Subcutaneous abdominal adipose tissue (tissue), 5 donors: Measurements from ENCODE around the gene CDH22.

ENCODE experiments used
- H3K27ac ChIP-seq: one replicate; pipeline ENCODE4 v1.7.0; 2013; ENCODE audit warnings: low read depth, mild to moderate bottlenecking, inconsistent platforms, low read length, moderate library complexity
- H3K27me3 ChIP-seq, 5 donors: one replicate each; pipeline ENCODE4 v1.7.0; 2013; ENCODE audit warnings: low read length in 5 of 5, inconsistent platforms in 1 of 5; ENCODE audit not compliant: control insufficient read depth in 5 of 5, insufficient read depth in 4 of 5
- H3K36me3 ChIP-seq, 5 donors: one replicate each; pipeline ENCODE4 v1.7.0; 2013; ENCODE audit warnings: low read length in 5 of 5; ENCODE audit not compliant: control insufficient read depth in 5 of 5, insufficient read depth in 5 of 5
- H3K4me1 ChIP-seq, 5 donors: one replicate each; pipeline ENCODE4 v1.7.0; 2013; ENCODE audit warnings: low read length in 5 of 5, mild to moderate bottlenecking in 3 of 5, moderate library complexity in 1 of 5; ENCODE audit not compliant: control insufficient read depth in 5 of 5, insufficient read depth in 5 of 5
- H3K4me3 ChIP-seq, 5 donors: one replicate each; pipeline ENCODE4 v1.7.0; 2013; ENCODE audit warnings: low read length in 5 of 5, low read depth in 1 of 5
- H3K9ac ChIP-seq, 5 donors: one replicate each; pipeline ENCODE4 v1.7.0; 2013; ENCODE audit warnings: low read length in 5 of 5, mild to moderate bottlenecking in 4 of 5, moderate library complexity in 3 of 5
- H3K9me3 ChIP-seq, 5 donors: one replicate each; pipeline ENCODE4 v1.7.0; 2013; ENCODE audit warnings: low read length in 5 of 5; ENCODE audit not compliant: control insufficient read depth in 5 of 5
- donor health status: healthy.
- donor health status: healthy.
- donor health status: healthy.
- donor health status: healthy.
- donor health status: healthy.

CDH22 gene

DNA sequence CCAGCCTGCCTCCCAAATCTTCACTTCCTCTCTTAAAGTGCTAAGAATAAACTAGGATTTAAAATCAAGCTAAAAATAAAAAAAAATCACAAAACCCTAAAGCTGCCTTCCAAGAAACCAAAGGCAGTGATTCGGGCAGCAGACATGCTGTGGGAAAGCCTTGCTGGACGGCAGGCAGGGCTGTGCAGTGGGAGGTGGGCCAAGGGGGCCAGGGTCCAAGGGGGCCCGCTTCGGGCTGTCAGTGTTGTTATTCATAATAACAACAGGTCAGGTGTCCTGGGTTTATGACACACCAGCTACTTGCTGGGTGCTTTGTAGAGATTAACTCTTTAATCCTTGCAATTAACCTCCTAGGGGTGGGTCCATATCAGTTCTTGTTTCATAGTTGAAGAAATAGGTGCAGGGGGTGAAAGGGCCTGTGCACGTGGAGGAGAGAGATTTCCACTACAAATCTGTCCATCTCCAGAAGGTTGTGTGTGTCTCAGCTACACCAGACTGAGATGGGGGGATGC is 149.8 kb downstream of the CDH22 start:
- no peak overlapping the region for H3K4me3 ChIP-seq
- H3K27me3 ChIP-seq, result peaks cover 6 to 33% (median 26%) of the 10 kb centered on the region in 5 donors
- no peak overlapping the region for H3K27ac ChIP-seq
- no peaks in the 10 kb centered on the region for H3K4me1 ChIP-seq
- no peaks in the 10 kb centered on the region for H3K9me3 ChIP-seq
- H3K9ac ChIP-seq, result no peak overlapping the region
- H3K36me3 ChIP-seq, result no peaks in the 10 kb centered on the region

DNA sequence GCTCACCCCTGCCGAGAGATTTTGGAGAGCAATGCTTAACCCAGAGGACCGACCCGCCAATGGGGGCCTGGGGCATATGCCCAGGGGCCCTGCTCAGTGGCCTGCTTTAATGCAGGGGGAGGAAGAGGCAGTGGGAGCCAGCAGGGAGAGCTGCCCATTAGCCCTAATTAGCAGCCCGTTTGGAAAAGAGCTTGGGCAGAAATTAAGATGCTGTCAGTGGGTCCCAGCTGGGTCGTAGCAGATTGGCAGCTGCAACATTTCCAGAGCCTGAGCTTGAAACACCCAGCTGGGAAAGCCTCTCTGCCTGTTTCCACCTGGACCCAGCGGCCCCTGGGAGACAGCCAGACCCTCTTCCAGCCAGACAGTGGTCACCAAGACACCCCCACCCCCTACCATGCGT is 150.7 kb downstream of the CDH22 start:
- Histone ChIP-seq H3K27ac (no peak overlapping the region), H3K36me3 (no peaks in the 10 kb centered on the region), H3K9me3 (no peaks in the 10 kb centered on the region), H3K9ac (no peak overlapping the region), H3K4me1 (no peaks in the 10 kb centered on the region), H3K27me3 (peaks cover 9 to 34% (median 33%) of the 10 kb centered on the region in 5 donors), H3K4me3 (no peak overlapping the region)

DNA sequence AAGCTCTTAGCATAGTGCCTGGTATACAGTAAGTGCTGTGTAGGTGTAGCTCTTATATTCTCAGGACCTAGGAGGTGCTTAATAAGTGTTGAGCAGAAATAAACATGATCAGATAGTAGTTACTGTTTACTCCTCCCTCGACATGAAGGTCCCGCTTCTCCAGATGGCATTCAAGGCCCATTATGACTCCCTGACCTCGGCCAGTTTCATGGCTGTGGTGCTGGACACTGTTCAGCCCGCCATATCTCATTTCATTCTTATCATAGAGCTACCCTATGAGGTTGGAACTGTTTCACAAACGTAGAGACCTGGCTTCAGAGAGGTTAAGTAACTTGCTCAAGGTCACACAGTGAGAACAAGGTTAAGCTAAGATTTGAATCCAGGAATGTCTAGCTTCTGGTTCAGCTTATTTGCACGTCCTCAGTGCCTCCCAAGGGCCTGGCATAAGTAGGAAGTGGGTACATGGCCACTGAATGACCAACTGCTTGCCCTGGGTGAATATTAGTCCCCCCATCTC is 151.2 kb downstream of the CDH22 start:
- Histone ChIP-seq H3K4me3 (no peak overlapping the region), H3K9ac (no peak overlapping the region), H3K36me3 (no peaks in the 10 kb centered on the region), H3K9me3 (no peaks in the 10 kb centered on the region), H3K4me1 (no peaks in the 10 kb centered on the region), H3K27ac (no peak overlapping the region), H3K27me3 (peaks cover 9 to 34% (median 31%) of the 10 kb centered on the region in 5 donors)

DNA sequence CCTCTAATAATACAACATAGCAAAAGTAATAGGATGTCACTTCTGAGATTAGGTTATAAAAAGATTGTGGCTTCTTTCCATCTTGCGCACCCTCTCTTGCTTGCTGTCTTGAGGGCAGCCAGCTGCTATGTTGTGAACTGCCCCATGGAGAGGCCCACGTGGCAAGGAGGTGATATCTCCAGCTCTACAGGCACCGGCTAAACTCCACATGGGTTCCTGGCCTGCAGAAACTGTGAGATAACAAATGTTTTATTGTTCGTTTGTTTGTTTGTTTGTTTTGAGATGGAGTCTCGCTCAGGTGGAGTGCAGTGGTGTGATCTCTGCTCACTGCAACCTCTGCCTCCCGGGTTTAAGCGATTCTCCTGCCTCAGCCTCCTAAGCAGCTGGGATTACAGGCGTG is 152.2 kb downstream of the CDH22 start:
- no peak overlapping the region for H3K4me3 ChIP-seq
- H3K9me3 ChIP-seq, result no peaks in the 10 kb centered on the region
- H3K27me3 ChIP-seq, result peaks cover 8 to 34% (median 28%) of the 10 kb centered on the region in 5 donors

DNA sequence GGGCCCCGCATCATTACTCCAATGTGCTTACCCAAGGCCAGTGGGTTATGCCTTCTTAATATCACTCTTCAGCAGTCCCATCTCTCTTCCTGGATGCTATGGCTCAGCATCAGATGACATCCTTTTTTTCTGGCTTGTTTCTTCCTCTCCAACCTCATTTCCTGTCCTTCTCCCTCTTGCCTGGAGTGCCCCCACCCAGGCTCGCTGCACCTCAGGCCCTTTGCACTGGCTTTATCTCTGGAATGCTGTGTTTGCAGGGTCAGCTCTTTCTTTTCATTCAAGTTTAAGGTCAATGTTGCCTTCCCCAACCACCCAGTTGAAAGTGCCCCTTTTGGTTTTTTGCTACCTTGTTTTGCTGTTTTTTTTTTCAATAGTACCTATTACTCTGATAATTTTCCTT is 153.5 kb downstream of the CDH22 start:
- no peaks in the 10 kb centered on the region for H3K9me3 ChIP-seq
- no peak overlapping the region for H3K27ac ChIP-seq
- no peaks in the 10 kb centered on the region for H3K36me3 ChIP-seq
- no peak overlapping the region for H3K4me3 ChIP-seq
- H3K4me1 ChIP-seq, result no peaks in the 10 kb centered on the region
- H3K27me3 ChIP-seq, result peaks cover 4 to 33% (median 24%) of the 10 kb centered on the region in 5 donors
- H3K9ac ChIP-seq, result no peak overlapping the region

More for the DNA sequence above, 152.2 kb downstream of the CDH22 start:
- Histone ChIP-seq H3K27ac (no peak overlapping the region), H3K36me3 (no peaks in the 10 kb centered on the region), H3K4me1 (no peaks in the 10 kb centered on the region), H3K9ac (no peak overlapping the region)

DNA sequence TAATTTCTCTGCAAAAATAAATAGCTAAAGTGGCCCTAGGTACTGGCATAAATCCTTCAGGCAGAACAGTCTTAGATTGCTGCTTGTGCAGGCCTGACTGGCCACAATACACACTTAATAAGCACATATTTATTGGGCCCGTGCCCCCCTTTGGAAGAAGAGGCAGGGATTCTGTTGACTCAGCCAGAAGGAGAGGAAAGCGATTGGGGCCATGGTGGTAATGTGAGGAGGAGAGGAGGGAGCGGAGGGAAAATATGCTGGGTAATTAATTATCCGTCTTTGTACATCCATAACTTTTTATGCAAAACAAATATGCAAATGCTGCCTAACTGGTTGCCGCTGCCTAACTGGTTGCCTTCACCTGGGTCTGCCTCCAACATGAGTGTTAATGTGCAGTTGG is 154.0 kb downstream of the CDH22 start:
- Histone ChIP-seq H3K4me3 (no peak overlapping the region), H3K36me3 (no peaks in the 10 kb centered on the region), H3K9ac (no peak overlapping the region), H3K9me3 (no peaks in the 10 kb centered on the region), H3K27ac (no peak overlapping the region), H3K4me1 (no peaks in the 10 kb centered on the region), H3K27me3 (peaks cover 8 to 32% (median 28%) of the 10 kb centered on the region in 5 donors)

DNA sequence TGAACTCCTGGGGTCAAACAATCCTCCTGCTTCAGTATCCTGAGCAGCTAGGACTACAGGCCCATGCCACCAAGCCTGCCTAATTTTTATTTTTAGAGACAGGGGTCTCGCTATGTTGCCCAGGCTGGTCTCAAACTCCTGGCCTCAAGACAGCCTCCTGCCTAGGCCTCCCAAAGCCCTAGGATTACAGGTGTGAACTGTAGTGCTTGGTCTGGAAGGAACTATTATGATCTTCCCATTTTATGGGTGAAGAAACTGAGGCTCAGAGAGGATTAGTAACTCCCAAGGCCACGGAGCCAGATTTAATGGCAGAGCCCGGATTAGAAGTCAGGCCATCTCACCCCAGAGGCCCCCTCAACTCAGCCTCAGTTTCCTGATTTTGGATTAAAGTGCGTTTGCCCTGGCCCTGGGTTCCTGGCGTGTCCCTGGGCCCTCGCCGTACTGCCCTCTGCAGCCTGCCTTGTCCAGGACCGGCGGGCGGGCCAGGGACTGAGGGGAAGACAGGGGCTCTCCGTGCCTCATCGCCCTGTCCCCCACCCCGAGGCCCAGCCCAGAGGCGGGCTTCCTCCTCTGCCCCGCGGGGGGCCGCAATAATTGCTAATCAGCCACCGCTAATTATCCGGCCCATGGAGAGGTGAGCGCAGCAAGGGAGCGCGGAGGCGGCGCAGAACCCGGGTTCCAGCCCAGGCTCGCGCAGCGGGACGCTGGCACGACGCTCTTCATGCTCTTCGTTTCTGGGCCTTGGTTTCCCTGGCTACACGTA is 155.3 kb downstream of the CDH22 start:
- H3K9me3 ChIP-seq, result no peaks in the 10 kb centered on the region
- H3K4me1 ChIP-seq, result no peaks in the 10 kb centered on the region
- peaks cover 8 to 30% (median 26%) of the 10 kb centered on the region in 5 donors for H3K27me3 ChIP-seq
- no peak overlapping the region for H3K4me3 ChIP-seq
- H3K36me3 ChIP-seq, result no peaks in the 10 kb centered on the region
- no peak overlapping the region for H3K9ac ChIP-seq
- no peak overlapping the region for H3K27ac ChIP-seq

DNA sequence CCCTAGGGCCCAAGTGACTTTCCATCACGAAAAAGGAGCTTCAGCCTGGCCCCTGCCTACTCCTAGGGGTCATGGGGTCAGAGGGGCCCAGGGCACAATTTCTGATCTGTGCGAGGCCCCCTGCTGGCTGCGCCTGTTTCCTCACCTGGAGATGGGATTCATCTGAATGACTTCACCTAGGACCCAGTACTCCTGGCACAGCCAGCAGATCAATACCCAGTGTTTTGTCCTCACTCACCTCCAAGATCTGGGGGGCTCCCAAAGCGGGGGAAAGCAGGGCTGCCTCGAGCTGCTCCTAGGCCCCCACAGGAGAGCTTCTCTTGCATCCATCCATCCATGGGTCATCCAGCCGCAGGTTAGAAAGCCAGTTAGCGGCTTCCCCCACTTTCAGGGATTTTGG is 156.4 kb downstream of the CDH22 start:
- H3K4me1 ChIP-seq, result no peaks in the 10 kb centered on the region
- peaks cover 8 to 28% (median 21%) of the 10 kb centered on the region in 5 donors for H3K27me3 ChIP-seq
- H3K4me3 ChIP-seq, result no peak overlapping the region
- H3K9ac ChIP-seq, result no peak overlapping the region
- no peaks in the 10 kb centered on the region for H3K9me3 ChIP-seq
- H3K36me3 ChIP-seq, result no peaks in the 10 kb centered on the region
- H3K27ac ChIP-seq, result no peak overlapping the region

DNA sequence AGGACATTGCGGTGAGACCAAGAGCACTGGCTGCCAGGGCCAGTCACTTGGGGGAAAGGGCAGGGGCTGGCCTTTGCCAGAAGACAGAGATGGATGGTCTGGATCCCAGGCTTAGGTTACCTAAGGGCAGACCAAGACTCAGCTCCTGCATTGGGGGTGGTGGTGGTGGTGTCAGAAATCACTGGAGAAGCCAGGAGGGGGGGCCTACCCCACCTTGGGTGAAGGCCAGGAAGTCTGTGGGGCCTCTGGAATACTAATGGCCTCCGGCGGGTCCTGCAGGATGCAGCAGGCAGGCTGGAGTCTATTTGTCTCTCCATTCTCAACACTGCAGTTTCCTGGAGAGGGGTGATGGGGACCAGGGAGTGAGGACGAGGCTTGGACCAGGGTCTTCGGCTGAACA is 157.4 kb downstream of the CDH22 start:
- Histone ChIP-seq H3K9ac (no peak overlapping the region), H3K4me1 (no peaks in the 10 kb centered on the region), H3K9me3 (no peaks in the 10 kb centered on the region), H3K27ac (no peak overlapping the region), H3K4me3 (no peak overlapping the region), H3K27me3 (peaks cover 12 to 30% (median 20%) of the 10 kb centered on the region in 5 donors), H3K36me3 (no peaks in the 10 kb centered on the region)

DNA sequence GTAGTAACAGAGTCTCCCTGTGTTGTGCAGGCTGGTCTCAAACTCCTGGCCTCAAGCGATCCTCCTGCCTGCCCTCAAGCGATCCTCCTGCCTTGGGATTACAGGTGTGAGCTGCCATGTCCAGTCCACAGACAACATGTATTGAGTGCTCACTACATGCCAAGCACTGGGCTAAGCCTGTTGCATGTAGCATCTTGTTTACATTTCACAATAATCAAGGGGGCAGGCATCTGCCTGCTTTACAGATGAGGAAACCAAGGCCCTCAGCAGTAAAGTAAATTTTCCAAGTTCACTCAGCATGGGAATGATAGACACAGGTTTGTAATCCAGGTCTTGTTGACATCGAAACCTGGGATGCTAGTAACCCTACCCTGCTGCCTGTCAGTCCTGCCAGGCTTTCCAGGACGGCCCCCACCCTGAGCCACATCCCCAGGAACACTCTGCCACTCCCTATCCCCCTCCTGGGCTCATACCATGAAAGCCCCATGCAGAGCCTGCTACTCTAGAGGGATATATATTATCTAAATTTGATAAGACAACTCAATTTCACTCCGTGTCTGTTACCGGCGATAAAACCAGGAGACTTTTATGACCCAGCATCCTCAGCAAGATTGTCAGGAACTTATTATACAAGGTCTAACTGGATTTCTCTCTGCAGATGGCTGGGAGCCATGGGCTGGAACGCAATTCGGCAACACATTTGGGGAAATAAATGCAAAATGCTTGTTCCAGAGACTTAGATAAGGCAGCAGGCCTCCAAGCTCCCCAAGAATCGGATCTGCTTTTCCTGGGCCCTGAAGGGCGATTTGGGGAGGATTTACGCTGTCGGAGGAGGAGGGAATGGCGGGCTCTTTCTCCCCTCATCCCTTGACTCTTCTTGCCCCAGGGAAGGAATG is 159.7 kb downstream of the CDH22 start:
- Histone ChIP-seq H3K27ac (no peak overlapping the region), H3K27me3 (peaks cover 11 to 32% (median 17%) of the 10 kb centered on the region in 5 donors), H3K4me1 (no peaks in the 10 kb centered on the region), H3K4me3 (no peak overlapping the region), H3K9ac (no peak overlapping the region), H3K36me3 (no peaks in the 10 kb centered on the region), H3K9me3 (no peaks in the 10 kb centered on the region)
